Loucy (cell line): ENCODE data around the gene SUPT5H.

Experiments used
- EZH2phosphoT487 ChIP-seq: fragments of 200-600 bp; IDR thresholded peaks from 2 replicates; pipeline ENCODE4 v1.6.1; 2018; ENCODE audit warnings: antibody characterized with exemption, mild to moderate bottlenecking, moderate library complexity, borderline replicate concordance
- TF ChIP-seq, protein P1 (sequence below): fragments of 200-600 bp; sonication (generic); conservative IDR thresholded peaks from 2 replicates; pipeline ENCODE4 v1.5.1; 2014; ENCODE audit warnings: mild to moderate bottlenecking, antibody characterized with exemption, low read length

DNA sequence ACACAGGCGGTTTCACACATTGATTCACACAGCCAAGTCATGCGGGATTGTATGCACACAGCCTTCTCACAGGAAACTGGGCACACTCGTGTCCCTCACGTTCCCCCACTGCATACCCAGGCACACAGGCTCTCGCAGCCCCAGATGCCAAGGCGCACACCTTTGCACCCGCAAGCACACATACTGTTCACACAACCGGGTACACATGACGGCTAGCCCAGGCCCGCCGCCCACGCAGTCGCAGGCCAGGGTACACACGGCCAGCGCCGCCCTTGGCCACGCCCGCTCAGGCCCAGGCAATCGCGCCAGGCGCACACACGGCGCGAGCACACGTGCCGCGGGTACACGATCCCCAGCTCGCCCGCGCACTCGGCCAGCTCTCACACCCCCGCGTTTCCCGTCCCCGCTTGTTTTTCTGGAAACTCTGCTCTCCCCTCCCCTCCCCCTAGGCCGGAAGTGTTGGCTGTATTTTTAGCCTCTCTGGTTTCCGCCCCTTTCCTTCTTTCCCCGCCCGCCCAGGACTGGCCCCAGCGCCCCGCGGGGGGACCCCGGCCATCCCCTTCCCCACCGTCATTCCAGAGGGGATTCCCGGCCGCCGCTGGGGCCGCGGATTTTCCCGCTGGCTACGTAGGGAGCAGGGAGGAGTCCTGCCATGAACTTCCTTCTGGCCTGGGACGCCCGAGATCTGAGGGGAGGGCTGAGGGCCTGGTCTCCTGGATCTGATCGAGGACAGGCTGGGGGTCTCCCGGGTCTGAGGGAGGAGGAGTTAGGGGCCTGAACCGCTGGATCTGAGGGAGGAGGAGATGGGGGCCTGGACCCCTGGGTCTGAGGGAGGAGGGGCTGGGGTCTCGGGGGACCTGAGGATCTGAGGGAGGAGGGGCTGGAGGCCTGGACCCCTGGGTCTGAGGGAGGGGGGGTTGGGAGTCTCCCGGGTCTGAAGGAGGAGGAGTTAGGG lies 42.8 kb upstream of the SUPT5H start:
- TF ChIP-seq, protein P1, sequence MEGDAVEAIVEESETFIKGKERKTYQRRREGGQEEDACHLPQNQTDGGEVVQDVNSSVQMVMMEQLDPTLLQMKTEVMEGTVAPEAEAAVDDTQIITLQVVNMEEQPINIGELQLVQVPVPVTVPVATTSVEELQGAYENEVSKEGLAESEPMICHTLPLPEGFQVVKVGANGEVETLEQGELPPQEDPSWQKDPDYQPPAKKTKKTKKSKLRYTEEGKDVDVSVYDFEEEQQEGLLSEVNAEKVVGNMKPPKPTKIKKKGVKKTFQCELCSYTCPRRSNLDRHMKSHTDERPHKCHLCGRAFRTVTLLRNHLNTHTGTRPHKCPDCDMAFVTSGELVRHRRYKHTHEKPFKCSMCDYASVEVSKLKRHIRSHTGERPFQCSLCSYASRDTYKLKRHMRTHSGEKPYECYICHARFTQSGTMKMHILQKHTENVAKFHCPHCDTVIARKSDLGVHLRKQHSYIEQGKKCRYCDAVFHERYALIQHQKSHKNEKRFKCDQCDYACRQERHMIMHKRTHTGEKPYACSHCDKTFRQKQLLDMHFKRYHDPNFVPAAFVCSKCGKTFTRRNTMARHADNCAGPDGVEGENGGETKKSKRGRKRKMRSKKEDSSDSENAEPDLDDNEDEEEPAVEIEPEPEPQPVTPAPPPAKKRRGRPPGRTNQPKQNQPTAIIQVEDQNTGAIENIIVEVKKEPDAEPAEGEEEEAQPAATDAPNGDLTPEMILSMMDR, result no peak
- TF ChIP-seq EZH2phosphoT487, result no peak
